Measurements from ENCODE around the gene COL5A3.

COL5A3 gene

GRCh38 chr19:10005632-10006334, 4.5 kb downstream of the COL5A3 start:
- no peak for DNase-seq (ENCODE audit: insufficient read length, low spot score)
- no peak for FAIRE-seq
- no peak for TF ChIP-seq POLR2A (IDR thresholded peaks at IDR 0.05; ENCODE audit: low read depth, low read length)

DNA sequence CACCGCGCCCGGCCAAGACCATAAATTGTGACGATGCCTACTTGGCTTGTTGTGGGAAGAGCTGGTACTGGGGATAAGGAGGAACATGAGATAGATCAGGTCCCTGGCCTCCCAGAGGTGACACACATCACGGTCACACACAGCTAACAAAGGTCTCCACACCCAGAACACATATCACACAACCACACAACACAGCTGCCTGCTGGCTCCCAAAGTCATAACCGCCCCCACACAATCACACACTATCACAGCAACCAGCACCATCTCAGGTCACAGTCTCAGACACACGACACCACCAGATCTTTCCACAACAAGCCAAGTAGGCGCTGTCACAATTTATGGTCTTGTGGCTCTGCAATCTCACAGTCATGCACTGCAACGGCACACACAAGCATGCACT, 5.7 kb downstream of the COL5A3 start:
- no peak for TF ChIP-seq POLR2A (IDR thresholded peaks at IDR 0.05; ENCODE audit: low read depth, low read length)
- no peak for FAIRE-seq
- DNase-seq (ENCODE audit: insufficient read length, low spot score) = no peak

DNA sequence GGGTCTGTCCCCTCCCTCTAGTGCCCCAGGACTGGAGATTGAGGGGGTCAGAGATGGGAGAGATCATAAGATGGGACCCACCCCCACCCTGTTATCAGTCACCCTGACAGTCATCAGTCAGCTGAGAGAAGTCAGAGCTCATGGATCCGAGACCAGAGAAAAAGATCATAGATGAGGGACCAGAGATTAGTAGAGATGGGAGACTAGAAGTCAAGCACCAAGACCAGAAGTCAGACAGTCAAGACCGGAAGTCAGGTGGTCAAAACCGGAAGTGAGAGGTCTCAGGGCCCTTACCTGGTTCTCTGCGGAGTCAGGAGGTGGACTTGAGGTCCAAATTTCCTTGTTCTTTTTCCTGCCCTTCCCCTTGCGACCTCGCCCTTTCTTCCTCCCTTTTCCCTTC, 7.0 kb downstream of the COL5A3 start:
- no peak for TF ChIP-seq POLR2A (IDR thresholded peaks at IDR 0.05; ENCODE audit: low read depth, low read length)
- FAIRE-seq (no peak), DNase-seq (ENCODE audit: insufficient read length, low spot score) (no peak)

DNA sequence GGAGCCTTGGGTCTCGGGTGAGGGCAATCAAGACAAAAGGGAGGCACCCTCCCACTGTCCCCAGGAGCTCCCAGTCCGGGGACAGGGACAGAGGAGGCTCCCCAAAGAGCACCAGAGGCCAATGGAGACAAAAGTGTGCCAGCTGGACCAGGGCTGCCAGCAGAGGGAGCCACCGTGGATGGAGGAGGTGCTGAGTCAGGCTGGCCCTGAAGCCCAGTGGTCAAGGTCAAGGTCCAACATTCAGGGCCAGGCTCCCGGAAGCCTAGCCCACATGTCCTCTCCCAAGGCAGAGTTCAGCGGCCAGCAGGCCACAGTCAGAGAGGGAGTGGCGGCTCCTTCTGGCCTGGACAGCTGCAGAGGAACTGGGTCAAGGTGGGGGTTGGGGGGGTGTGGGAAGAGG, 8.4 kb downstream of the COL5A3 start:
- TF ChIP-seq POLR2A (IDR thresholded peaks at IDR 0.05; ENCODE audit: low read depth, low read length) = no peak
- DNase-seq (ENCODE audit: insufficient read length, low spot score) = no peak
- FAIRE-seq = no peak

GRCh38 chr19:10000171-10000826, 10.0 kb downstream of the COL5A3 start:
- no peak for TF ChIP-seq POLR2A (IDR thresholded peaks at IDR 0.05; ENCODE audit: low read depth, low read length)
- no peak for FAIRE-seq
- DNase-seq (ENCODE audit: insufficient read length, low spot score) = peak; percentile 78

GRCh38 chr19:9996541-9996940, 13.8 kb downstream of the COL5A3 start:
- DNase-seq (ENCODE audit: insufficient read length, low spot score) (no peak), FAIRE-seq (no peak)
- no peak for TF ChIP-seq POLR2A (IDR thresholded peaks at IDR 0.05; ENCODE audit: low read depth, low read length)

DNA sequence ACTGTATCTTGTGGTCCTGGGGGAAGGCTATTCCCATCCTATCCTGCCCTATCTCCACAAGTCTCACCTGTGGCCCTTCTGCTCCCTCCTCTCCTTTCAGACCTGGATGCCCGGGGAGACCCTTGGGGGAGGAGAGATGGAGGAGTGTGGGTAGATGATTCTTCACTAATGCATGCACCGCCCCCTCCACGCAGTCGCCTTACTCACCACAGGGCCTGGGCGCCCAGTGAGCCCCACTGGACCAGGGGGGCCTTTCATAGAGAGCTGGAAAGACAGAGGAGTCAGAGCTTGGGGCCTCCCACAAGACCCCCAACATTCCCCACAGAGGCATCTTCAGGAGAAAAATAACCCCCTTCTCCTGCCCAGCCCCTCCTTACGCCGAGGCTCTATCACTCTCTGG, 14.3 kb downstream of the COL5A3 start:
- DNase-seq (ENCODE audit: insufficient read length, low spot score) (no peak), FAIRE-seq (no peak)
- TF ChIP-seq POLR2A (IDR thresholded peaks at IDR 0.05; ENCODE audit: low read depth, low read length) = no peak

GRCh38 chr19:9995084-9995483, 15.2 kb downstream of the COL5A3 start:
- FAIRE-seq (no peak), DNase-seq (ENCODE audit: insufficient read length, low spot score) (no peak)
- TF ChIP-seq POLR2A (IDR thresholded peaks at IDR 0.05; ENCODE audit: low read depth, low read length) = no peak

GRCh38 chr19:9991425-9992191, 18.7 kb downstream of the COL5A3 start:
- no peak for TF ChIP-seq POLR2A (IDR thresholded peaks at IDR 0.05; ENCODE audit: low read depth, low read length)
- FAIRE-seq = no peak
- DNase-seq (ENCODE audit: insufficient read length, low spot score) = no peak

- DNase-seq (ENCODE audit: insufficient read length, low spot score) (no peak), FAIRE-seq (no peak)
- TF ChIP-seq POLR2A (IDR thresholded peaks at IDR 0.05; ENCODE audit: low read depth, low read length) = no peak
These were observed 20.8 kb downstream of the COL5A3 start for GRCh38 chr19:9989504-9989903.

DNA sequence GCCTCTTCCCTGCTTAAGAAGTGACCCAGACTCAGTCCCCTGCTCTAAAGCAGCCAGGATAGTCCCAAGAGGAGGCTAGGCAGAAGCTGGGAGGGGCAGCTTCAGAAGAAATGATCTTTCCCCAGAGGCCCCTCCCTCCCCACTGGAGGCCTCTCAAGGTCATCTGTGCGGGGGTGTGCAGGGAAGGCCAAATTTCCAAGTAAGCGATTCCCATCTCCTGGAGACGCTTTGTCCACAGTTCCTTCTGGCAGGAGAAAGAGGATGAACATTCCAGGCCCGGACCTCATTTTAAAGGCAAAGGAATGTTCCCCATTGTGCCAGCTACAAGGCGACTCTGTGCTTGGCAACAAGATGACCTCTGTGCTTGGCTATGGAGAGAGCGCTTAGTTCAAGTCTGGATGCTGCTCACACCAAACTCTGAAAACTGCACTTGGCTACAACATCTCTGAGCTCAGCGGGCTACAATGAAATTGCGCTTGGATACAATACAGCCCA, 23.5 kb downstream of the COL5A3 start:
- FAIRE-seq = no peak
- TF ChIP-seq POLR2A (IDR thresholded peaks at IDR 0.05; ENCODE audit: low read depth, low read length) = no peak
- DNase-seq (ENCODE audit: insufficient read length, low spot score) = no peak

- no peak for TF ChIP-seq POLR2A (IDR thresholded peaks at IDR 0.05; ENCODE audit: low read depth, low read length)
- DNase-seq (ENCODE audit: insufficient read length, low spot score) = no peak
- FAIRE-seq = no peak
These were observed 28.7 kb downstream of the COL5A3 start for GRCh38 chr19:9981406-9982260.

- no peak for TF ChIP-seq POLR2A (IDR thresholded peaks at IDR 0.05; ENCODE audit: low read depth, low read length)
- FAIRE-seq (no peak), DNase-seq (ENCODE audit: insufficient read length, low spot score) (no peak)
These were observed 38.2 kb downstream of the COL5A3 start for GRCh38 chr19:9972103-9972502.

Measured in H54 (cell line).